Suprapubic skin (tissue), 4 donors: Measurements from ENCODE around the gene PDXP. TPM values are rescaled to one million over a fixed set of nuclear protein-coding genes. Genes with fewer than 3 reads are reported as not detected.
"Not testable (repeated sequence)": the region's sequence is repeated elsewhere in the genome, so short reads cannot be mapped to it uniquely, and the experiment has no call there.

Source experiments
- DNase-seq, 2 donors: peaks; one replicate each; pipeline ENCODE4 v3.0.0-alpha.2; 2019; ENCODE audit warnings: low spot score in 2 of 2
- H3K27ac ChIP-seq: fragments of 200-600 bp; sonication (generic); one replicate; pipeline ENCODE4 v1.5.1; 2019
- H3K27me3 ChIP-seq: fragments of 200-600 bp; sonication (generic); one replicate; pipeline ENCODE4 v1.5.1; 2019
- H3K36me3 ChIP-seq: fragments of 200-600 bp; sonication (generic); one replicate; pipeline ENCODE4 v1.5.1; 2019
- H3K4me1 ChIP-seq: fragments of 200-600 bp; sonication (generic); one replicate; pipeline ENCODE4 v1.5.1; 2019
- H3K4me3 ChIP-seq: fragments of 200-600 bp; sonication (generic); one replicate; pipeline ENCODE4 v1.5.1; 2019; ENCODE audit warnings: mild to moderate bottlenecking
- H3K9me3 ChIP-seq: fragments of 200-600 bp; sonication (generic); one replicate; pipeline ENCODE4 v1.5.1; 2019
- CTCF ChIP-seq, 2 donors: fragments of 200-600 bp in 1 of 2; fragments of 450-650 bp in 1 of 2; sonication (generic) in 1 of 2; IDR thresholded peaks; one replicate each; pipeline ENCODE4 v1.5.1; 2016 to 2019; ENCODE audit warnings: antibody characterized with exemption in 2 of 2, mild to moderate bottlenecking in 1 of 2, moderate library complexity in 1 of 2
- EP300 ChIP-seq: sonication (generic); formaldehyde crosslinking; IDR thresholded peaks from one replicate; pipeline ENCODE4 v1.6.1; 2017; ENCODE audit warnings: antibody characterized with exemption
- POLR2A ChIP-seq, 2 donors: fragments of 450-650 bp; IDR thresholded peaks; one replicate each; pipeline ENCODE4 v1.6.1; 2017; ENCODE audit warnings: antibody characterized with exemption in 2 of 2, mild to moderate bottlenecking in 2 of 2, moderate library complexity in 2 of 2
- POLR2AphosphoS5 ChIP-seq, 3 donors: sonication (generic); formaldehyde crosslinking; IDR thresholded peaks; one replicate each; pipeline ENCODE4 v1.6.1; 2017; ENCODE audit warnings: antibody characterized with exemption in 3 of 3
- WGBS: methylation state at CpG from one replicate; pipeline ENCODE4 v1.1.5; 2018; 5-methylcytosine and 5-hydroxymethylcytosine counted together
- total RNA-seq, 4 donors: library from RNA; depleted of rRNA; stranded (reverse); fragments of >200 nt; gene quantifications; one replicate each; pipeline ENCODE4 v1.1.0, GENCODE V29; 2016

The PDXP gene
- total RNA-seq: 1 to 10 TPM; 4.2 to 6.1 (median 4.9) TPM

- 1% methylated on average over 30 of the region's 101 CpGs for whole genome bisulfite sequencing
- TF ChIP-seq EP300 (no peak), CTCF (IDR thresholded peaks at IDR 0.05) (no peak), POLR2AphosphoS5 (IDR thresholded peaks at IDR 0.05) (peak in 1 of 3 donors; percentile 68), POLR2A (IDR thresholded peaks at IDR 0.05) (peak in 1 of 2 donors; percentile 26)
- H3K4me1 ChIP-seq: peaks cover 36% of the 10 kb centered on the region
Measured at GRCh38 chr22:37658133-37659065, at the start of gene PDXP. TSS of gene PDXP (plus strand) at chr22:37658723. CDS start at chr22:37658783, 60 bp downstream.

GRCh38 chr22:37609240-37610152, 49.0 kb upstream of the PDXP start:
- DNase-seq: no peak
- no peak for TF ChIP-seq EP300
- TF ChIP-seq POLR2AphosphoS5 (IDR thresholded peaks at IDR 0.05): no peak
- no peak for TF ChIP-seq CTCF (IDR thresholded peaks at IDR 0.05)
- no peak for TF ChIP-seq POLR2A (IDR thresholded peaks at IDR 0.05)
- 12% methylated on average over 21 of the region's 26 CpGs for WGBS
- Histone ChIP-seq H3K27me3 (no peaks in the 10 kb centered on the region), H3K4me3 (peak overlapping the region; percentile 85), H3K4me1 (peaks cover 69% of the 10 kb centered on the region), H3K9me3 (no peaks in the 10 kb centered on the region), H3K27ac (peak overlapping the region; percentile 89), H3K36me3 (peaks cover 7% of the 10 kb centered on the region)

More at GRCh38 chr22:37658133-37659065, at the start of gene PDXP:
- peak; percentile 99 to 100 for DNase-seq
- H3K36me3 ChIP-seq: peaks cover 13% of the 10 kb centered on the region
- peak within 1 kb of the TSS; percentile 70 for H3K27ac ChIP-seq
- no peaks in the 10 kb centered on the region for H3K9me3 ChIP-seq
- peak within 1 kb of the TSS; percentile 63 for H3K4me3 ChIP-seq
- no peaks in the 10 kb centered on the region for H3K27me3 ChIP-seq

- WGBS: 81% methylated on average over 3 of the region's 3 CpGs
- not testable (repeated sequence) for DNase-seq, H3K9me3 ChIP-seq, H3K27me3 ChIP-seq
- Histone ChIP-seq H3K27ac (peak overlapping the region; percentile 89), H3K4me3 (peak overlapping the region; percentile 85), H3K4me1 (peaks cover 69% of the 10 kb centered on the region), H3K36me3 (peaks cover 13% of the 10 kb centered on the region)
Measured at GRCh38 chr22:37610153-37610475, 48.4 kb upstream of the PDXP start.

GRCh38 chr22:37610480-37611129, 47.9 kb upstream of the PDXP start:
- H3K36me3 ChIP-seq: peaks cover 18% of the 10 kb centered on the region
- TF ChIP-seq EP300 (no peak), POLR2A (IDR thresholded peaks at IDR 0.05) (no peak), CTCF (IDR thresholded peaks at IDR 0.05) (no peak), POLR2AphosphoS5 (IDR thresholded peaks at IDR 0.05) (no peak)
- no peaks in the 10 kb centered on the region for H3K9me3 ChIP-seq
- H3K27ac ChIP-seq: peak overlapping the region; percentile 36
- H3K4me3 ChIP-seq: no peak overlapping the region
- WGBS: 61% methylated on average over 13 of the region's 15 CpGs
- H3K27me3 ChIP-seq: no peaks in the 10 kb centered on the region
- DNase-seq: no peak
- H3K4me1 ChIP-seq: peaks cover 69% of the 10 kb centered on the region

- peak overlapping the region; percentile 36 for H3K27ac ChIP-seq
- H3K4me3 ChIP-seq: no peak overlapping the region
- 75% methylated on average over 4 of the region's 6 CpGs for WGBS
- DNase-seq: no peak
- H3K4me1 ChIP-seq: peaks cover 67% of the 10 kb centered on the region
- TF ChIP-seq EP300: no peak
- no peak for TF ChIP-seq POLR2A (IDR thresholded peaks at IDR 0.05)
- no peak for TF ChIP-seq POLR2AphosphoS5 (IDR thresholded peaks at IDR 0.05)
- no peak for TF ChIP-seq CTCF (IDR thresholded peaks at IDR 0.05)
- peaks cover 24% of the 10 kb centered on the region for H3K36me3 ChIP-seq
- H3K9me3 ChIP-seq: no peaks in the 10 kb centered on the region
- no peaks in the 10 kb centered on the region for H3K27me3 ChIP-seq
Measured at GRCh38 chr22:37611207-37611606, 47.3 kb upstream of the PDXP start.
